Hindlimb muscle (tissue), 1 donor: Measurements from ENCODE around the gene WEE2. TPM values are rescaled to one million over a fixed set of nuclear protein-coding genes. Genes with fewer than 3 reads are reported as not detected.
"Not testable (repeated sequence)": the region's sequence is repeated elsewhere in the genome, so short reads cannot be mapped to it uniquely, and the experiment has no call there.

ENCODE experiments used
- DNase-seq: peaks from one replicate; pipeline ENCODE4 v3.0.0-alpha.2; 2013
- polyA plus RNA-seq: library from polyadenylated mRNA; unstranded; fragments of 120-200 nt; gene quantifications from one replicate; pipeline ENCODE4 v1.2.1, GENCODE V29; 2013; ENCODE audit not compliant: insufficient read length

Gene WEE2
- polyA plus RNA-seq, 1 donor, result 0.22 TPM

GRCh38 chr7:141715794-141716689 is 7.9 kb downstream of the WEE2 start:
- DNase-seq, result no peak

- DNase-seq, result no peak
Observed at GRCh38 chr7:141717450-141717849, 9.3 kb downstream of the WEE2 start.

GRCh38 chr7:141722529-141722928 is 14.4 kb downstream of the WEE2 start:
- no peak for DNase-seq

- no peak for DNase-seq
Observed at GRCh38 chr7:141729020-141729419, 20.9 kb downstream of the WEE2 start.

GRCh38 chr7:141731476-141732149 is 23.5 kb downstream of the WEE2 start:
- DNase-seq, result no peak

GRCh38 chr7:141737118-141737835 is 29.1 kb downstream of the WEE2 start:
- no peak for DNase-seq

- DNase-seq, result peak; percentile 96
Observed at GRCh38 chr7:141737836-141738591, 29.9 kb downstream of the WEE2 start, which contains the start of gene SSBP1. Gene SSBP1, plus strand, starts transcription at chr7:141738358. Its CDS starts 809 bp downstream, at chr7:141739167.

- DNase-seq, result no peak
Observed at GRCh38 chr7:141738592-141739013, 30.4 kb downstream of the WEE2 start.

GRCh38 chr7:141739250-141739649 is 31.1 kb downstream of the WEE2 start:
- DNase-seq, result no peak

GRCh38 chr7:141742229-141742628 is 34.1 kb downstream of the WEE2 start:
- DNase-seq, result no peak

GRCh38 chr7:141744131-141744530 is 36.0 kb downstream of the WEE2 start:
- no peak for DNase-seq

- no peak for DNase-seq
Observed at GRCh38 chr7:141748396-141748795, 40.2 kb downstream of the WEE2 start.

- DNase-seq, result not testable (repeated sequence)
Observed at GRCh38 chr7:141751904-141752303, 43.8 kb downstream of the WEE2 start.

- no peak for DNase-seq
Observed at GRCh38 chr7:141752634-141753033, 44.5 kb downstream of the WEE2 start.

GRCh38 chr7:141754939-141755338 is 46.8 kb downstream of the WEE2 start:
- no peak for DNase-seq

GRCh38 chr7:141763797-141764196 is 55.6 kb downstream of the WEE2 start, which contains the start of gene TAS2R3:
Gene TAS2R3, plus strand, starts transcription at chr7:141764097. Its CDS starts 62 bp downstream, at chr7:141764159.
- no peak for DNase-seq

GRCh38 chr7:141770083-141770583 is 62.0 kb downstream of the WEE2 start:
- DNase-seq, result not testable (repeated sequence)

- no peak for DNase-seq
Observed at GRCh38 chr7:141776374-141776773, 68.2 kb downstream of the WEE2 start, which contains the start of gene TAS2R4. Gene TAS2R4, plus strand, starts transcription at chr7:141776674. Its CDS starts 1,815 bp downstream, at chr7:141778489.
